GM21576 (cell line): Measurements from ENCODE around the gene PATL2.
"Not testable (repeated sequence)": the region's sequence is repeated elsewhere in the genome, so short reads cannot be mapped to it uniquely, and the experiment has no call there.

Source experiments
- ATAC-seq: cut with Tn5 transposase; IDR thresholded peaks from one replicate; pipeline ENCODE4 v1.9.1; 2021; ENCODE audit warnings: mild to moderate bottlenecking, moderate library complexity; ENCODE audit not compliant: unreplicated experiment

PATL2 gene

DNA sequence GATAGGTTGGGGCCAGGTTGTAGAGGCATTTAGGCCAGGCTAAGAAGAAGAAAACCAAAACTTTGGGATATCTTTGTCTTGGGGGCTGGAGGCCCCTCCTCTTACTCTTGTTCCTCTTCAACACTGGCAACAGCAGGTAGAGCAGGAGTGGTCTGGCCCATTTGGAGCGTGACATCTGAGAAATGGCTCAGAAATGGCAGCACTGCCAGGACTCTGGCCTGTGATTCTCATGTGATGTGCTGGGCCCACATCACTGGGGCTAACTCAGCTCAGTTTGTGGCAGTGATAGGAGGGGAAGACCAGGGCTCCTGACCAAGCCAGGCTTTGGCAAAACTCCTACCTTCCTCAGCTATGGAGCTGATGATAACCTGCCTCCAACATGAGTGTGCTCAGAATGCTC is 18.5 kb downstream of the PATL2 start:
- ATAC-seq = no peak

DNA sequence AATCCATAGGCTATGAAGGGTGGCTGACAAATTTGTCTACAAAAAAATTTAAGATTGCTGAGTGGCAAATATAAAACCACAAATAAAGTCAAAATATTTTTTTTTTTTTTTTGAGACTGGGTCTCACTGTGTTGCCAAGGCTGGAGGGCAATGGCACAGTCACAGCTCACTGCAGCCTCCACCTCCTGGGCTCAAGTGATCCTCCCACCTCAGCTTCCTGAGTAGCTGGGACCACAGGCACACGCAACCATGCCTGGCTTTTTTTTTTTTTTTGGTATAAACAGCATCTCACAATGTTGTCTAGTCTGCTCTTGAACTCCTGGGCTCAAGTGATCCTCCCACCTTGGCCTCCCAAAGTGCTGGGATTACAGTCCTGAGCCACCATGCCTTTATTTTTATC is 20.9 kb downstream of the PATL2 start:
- not testable (repeated sequence) for ATAC-seq

DNA sequence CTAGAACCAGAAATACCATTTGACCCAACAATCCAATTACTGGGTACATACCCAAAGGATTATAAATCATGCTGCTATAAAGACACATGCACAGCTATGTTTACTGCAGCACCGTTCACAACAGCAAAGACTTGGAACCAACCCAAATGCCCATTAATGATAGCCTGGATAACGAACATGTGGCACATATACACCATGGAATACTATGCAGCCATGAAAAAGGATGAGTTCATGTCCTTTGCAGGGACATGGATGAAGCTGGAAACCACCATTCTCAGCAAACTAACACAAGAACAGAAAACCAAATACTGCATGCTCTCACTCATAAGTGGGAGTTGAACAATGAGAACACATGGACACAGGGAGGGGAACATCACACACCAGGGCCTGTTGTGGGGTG is 21.8 kb downstream of the PATL2 start:
- ATAC-seq = not testable (repeated sequence)

DNA sequence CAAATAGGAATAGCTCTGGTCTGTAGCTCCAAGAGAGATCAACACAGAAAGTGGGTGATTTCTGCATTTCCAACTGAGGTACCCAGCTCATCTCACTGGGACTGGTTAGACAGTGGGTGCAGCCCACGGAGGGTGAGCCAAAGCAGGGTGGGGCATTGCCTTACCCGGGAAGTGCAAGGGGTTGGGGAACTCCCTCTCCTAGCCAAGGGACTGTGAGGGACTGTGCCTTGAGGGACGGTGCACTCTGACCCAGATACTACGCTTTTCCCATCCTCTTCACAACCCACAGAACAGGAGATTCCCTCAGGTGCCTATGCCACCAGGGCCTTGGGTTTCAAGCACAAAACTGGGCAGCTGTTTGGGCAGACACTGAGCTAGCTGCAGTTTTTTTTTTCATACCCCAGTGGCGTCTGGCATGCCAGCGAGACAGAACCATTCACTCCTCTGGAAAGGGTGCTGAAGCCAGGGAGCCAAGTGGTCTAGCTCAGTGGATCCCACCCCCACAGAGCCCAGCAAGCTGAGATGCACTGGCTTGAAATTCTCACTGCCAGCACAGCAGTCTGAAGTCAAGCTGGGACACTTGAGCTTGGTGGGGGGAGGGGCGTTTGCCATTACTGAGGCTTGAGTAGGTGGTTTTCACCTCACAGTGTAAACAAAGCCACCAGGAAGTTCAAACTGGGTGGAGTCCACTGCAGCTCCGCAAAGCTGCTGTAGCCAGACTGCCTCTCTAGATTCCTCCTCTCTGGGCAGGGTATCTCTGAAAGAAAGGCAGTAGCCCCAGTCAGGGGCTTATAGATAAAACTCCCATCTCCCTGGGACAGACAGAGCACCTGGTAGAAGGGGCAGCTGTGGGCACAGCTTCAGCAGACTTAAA is 28.1 kb downstream of the PATL2 start:
- ATAC-seq = not testable (repeated sequence)

DNA sequence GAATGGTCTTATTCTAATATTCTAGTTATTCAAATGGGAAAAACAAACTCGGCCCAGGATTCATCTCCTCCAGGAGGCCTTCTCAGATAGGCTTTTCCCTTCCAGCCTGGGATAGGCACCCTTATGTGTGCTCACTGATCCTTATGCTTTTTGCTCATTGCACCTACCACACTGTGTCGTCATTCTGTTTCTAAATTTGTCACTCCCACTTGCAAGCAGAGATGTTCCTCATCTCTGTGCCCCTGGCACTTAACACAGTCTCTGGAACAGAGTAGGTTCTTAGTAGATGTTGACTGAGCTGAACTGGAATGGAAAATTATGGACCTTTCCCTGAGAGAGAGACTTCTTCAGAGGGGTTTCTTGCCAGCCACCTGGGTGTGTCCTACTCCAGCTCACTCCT is 28.9 kb downstream of the PATL2 start:
- no peak for ATAC-seq

DNA sequence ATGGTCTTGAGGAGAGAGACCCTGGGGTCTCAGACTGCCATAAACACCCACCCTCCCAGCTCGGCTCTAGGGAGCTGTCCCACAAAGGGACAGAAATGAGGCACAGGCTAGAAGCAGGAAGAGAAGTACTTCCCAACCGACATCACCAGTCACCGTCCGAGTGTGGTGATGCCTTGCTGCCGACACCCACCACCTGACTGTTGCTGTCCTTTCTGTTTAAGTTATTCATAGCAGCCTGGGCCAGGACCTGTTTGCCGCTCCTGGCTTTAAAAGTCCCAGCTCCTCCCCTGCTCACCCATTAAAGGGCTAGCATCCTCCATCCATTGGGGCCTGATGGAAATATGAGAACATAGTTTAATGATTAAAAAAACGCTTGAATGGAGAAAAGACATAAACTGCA is 34.4 kb downstream of the PATL2 start:
- ATAC-seq = no peak

DNA sequence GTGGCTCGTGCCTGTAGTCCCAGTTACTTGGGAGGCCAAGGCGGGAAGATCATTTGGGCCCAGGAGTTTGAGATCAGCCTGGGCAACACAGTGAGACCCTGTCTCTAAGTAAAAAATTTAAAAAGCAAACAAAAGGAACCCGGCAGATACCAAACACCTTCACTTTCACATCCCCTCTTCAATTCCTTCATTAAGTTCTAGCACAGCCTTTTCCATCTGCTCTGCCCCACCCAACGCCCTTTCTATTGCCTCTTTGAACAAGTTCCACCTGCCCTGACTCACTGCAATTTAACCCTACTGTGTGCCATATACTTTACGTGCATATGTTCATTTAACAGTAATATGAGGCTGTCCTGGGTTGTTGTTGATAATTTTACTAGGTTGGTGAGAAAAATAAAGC is 35.2 kb downstream of the PATL2 start:
- no peak for ATAC-seq

DNA sequence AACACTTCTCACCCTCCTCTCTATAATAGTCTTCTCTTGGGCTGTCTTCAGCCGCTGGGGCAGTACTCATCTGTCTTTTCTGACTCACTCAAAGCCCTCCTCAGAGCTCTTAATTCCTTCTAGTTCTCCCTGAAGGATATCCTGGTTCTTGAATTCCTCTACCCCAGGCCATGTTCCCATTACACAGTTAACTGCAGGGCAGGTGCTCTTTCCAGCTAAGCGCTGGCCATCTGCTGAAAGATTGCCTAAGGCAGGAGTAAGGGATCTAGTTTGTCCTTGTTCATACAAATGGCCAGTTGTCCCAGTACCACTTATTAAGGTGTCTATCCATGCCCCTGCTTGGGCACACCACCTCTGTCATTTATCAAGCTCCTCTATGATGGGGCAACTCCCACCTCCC is 37.5 kb downstream of the PATL2 start:
- ATAC-seq = no peak

DNA sequence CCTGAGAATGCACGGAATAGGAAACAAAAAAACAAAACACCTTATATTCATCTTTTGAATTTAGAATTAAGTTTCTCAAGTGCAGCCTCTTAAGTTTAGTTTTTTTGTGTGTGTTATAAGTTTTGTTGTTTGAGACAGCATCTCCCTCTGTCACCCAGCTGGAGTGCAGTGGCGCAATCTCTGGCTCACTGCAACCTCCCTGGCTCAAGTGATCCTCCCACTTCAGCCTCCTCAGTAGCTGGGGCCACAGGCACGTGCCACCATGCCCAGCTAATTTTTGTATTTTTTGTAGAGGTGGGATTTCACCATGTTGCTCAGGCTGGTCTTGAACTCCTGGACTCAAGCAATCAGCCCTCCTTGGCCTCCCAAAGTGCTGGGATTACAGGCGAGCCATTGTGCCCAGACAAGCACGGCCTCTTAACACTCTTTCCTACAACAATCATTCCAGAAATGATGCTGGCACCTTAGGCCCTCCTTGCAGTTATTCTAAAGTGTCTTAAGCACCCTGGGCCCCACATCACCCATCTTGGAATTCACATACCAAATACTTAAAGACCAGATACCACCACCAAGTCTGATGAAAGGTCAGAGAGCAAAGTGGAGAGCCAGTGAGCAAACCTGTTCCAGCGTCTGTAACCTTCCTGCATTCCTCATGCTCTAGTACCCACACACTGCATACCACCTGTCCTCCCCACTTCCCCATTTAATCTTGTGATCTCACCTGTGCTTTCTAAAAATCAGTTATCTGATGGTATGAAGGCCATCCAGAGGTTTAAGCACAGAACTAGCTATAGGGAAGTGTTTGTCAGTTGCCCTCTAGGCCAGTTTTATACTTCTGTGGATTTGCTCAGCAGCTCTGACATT is 40.8 kb downstream of the PATL2 start:
- no peak for ATAC-seq

DNA sequence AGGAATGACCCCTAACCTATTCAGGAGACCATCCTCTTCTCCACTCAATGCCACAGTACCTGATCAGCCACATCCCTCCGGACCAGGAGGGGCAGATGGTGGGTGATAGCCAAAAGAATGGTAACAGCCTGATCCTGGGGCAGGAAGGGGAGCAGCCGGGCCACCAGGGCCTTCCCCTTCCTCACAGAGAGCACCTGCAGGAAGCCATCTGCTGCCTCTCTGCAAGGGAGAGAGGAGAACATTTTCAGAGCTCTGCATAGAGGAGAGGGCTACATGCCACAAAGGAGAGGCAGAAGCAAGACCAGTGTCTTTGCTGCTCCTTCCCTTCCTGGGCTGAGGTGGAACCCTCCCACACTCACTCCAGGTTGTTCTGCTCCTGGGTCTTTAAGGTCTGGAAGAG is 42.2 kb downstream of the PATL2 start:
- ATAC-seq = no peak

DNA sequence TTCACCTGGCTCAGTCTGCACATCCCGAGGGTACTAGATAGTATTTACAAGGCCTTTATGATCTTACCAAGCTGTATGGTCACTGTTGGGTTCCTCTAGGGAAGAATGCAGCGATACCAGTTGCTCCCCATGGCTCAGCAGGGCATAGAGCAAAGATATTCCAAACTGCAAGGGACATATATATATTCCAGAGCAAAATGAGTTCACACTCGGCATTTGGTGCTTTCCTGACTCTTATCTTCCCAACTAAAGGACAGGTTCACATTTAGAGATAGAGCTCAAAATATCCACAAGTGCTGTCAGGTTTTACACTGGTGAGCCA is 44.1 kb downstream of the PATL2 start:
- ATAC-seq = no peak

DNA sequence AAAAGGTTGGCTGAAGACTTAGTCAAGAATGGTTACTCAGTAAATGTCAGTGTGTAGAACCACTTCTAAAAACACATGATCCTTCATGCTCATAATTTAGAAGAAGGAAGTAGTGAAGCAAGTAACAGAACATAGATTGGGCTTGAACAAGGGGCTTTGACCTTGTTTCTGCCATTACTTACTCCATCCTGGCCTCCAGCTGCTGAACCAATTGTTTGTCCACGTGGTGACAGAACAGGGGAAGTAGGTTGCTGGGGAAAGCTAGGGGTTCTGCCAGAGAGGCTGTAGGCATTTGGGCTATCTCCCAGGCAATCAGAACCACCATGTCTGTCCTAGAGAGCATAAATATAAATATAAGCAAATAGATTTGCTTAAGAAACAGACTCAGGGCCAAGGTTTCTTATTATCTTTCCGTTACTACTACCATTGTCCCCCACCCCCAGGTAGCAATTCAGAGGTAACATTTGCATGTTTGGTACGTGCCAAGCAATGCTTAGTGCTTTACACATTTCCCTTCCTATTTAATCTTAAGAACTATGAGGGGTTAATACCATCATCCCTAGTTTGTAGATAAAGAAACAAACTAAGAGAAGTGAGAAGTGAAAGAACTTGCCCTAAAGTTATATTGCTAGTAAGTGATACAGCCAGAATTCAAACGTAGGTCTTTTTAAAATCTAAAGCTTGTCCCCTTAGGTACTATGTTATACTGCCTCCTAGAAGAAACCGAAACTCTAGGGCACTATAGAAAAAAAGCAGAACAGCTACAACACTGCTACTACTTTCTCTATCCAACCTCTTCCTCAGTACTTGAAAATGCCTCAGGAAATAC is 44.7 kb downstream of the PATL2 start:
- peak; percentile 25 for ATAC-seq

DNA sequence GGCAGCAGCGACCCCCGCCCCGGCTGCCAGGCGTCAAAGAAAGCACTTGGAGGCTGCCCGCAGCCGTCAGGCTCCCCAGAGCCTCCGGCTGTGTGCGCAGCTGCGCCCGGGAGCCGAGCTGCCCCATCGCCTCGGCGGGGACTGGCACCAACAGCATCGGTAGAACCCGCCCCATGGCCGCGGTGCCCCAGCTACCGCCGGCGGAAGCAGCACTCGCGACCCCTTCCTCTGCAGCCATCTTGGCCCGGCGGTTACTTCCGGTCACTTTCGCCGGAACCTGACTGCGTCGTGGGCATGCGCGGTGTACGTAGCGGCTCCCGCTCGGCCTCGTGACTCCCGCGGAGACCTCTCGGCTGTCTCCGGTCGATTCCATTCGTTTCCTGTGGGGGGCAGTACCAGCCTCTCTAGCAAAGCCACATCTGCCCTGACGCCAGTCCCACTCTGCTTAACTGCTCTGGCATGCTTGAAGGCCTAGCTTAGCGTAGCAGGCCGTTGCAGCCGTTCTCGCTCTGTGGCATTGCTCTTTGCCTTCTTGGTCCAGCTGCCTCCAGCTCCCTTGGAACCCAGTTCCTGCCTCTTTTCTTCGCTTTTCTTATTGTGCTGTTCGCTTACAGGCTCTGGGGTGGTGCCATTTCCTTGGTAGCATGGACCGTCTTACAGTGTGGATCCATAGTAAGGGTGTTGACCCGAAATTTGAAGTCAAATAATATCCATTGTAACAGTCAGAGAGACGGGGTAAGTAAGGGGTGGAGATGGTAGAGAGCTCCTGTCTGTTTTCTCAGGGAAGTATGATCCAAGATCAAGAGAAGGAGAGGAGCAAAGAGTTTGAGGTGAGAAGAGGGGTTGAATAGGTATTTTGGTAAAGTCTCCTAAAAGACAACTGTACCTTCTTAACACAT is 47.5 kb downstream of the PATL2 start, which contains the start of gene SPG11:
SPG11 (minus strand) TSS at position 253 of the 899 bp plus-strand sequence; CDS start at position 238, 15 bp downstream.
- peak; percentile 76 for ATAC-seq

DNA sequence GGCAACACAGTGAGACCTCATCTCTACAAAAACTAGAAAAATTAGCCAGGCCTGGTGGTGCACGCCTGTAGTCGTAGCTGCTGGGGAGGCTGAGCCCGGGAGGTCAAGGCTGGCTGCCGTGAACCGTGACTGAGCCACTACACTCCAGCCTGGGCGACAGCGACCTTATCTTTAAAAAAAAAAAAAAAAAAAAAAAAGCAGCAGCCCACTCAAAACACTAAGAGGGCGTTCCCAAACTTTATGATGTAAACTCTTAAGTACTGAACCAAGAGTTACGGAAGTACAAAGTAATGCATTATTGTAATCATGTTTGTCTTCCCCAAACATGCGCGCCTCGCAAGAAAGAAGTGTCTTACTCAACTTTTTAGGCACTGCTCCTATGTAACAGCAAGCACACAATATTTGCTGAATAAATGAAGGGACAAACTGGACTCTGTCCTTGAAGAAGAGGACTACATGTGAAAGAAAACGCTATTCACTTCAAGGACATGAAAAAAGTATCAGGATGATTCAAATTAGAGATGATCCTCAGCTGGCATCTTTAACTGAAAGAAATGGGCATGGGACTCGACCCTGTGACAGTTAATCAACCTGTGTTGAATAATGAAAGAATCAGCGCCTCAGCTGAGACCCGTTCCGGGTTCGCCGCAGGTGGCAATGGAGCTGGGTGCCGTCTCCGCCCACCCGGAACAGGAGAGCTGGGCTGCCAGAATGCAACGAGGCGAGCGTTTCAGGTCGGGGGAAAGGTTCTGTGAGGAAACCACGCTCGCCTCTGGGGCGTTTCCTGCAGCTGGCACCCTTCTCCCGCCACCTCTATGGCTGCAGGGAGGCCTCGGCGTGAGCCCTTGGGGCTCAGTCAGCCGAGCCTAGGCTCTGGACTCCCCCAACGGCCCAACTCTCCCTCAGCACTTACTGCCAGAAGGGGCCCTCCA is 48.4 kb downstream of the PATL2 start:
- peak; percentile 37 for ATAC-seq

DNA sequence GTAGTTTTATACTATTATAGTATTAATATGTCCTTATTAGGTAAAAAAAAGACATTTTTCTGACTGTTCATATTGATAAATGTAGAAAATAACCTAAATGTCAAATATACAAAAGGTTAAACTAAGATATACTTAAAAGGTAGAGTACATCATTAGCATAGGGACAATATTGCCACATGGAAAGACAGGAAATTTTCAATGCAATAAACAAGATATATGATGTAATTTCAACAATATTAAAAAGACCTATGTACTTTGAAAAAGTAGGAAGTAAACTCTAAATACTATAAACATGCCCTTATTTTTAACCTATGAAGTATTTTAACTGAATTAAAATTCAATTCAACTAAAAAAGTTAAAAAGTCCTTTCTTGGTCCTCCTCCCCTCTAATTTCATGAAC is 49.5 kb downstream of the PATL2 start:
- no peak for ATAC-seq

DNA sequence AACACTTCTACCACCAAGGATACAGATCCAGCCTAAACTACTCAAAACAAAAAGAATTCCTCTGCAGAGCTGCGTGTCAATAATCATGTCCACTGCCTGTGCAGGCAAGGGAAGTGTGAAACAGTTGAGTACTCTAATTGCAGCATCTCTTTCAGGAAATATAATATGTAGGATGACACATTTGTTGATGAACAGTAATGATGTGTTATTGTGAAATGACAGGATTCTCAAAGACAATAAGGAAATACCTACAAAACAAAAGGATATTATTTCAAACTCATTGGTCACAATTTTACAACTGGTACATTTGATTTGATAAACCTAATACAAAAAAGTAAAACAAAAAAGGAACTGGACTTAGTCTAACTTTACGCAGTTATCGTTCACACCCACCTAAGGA is 52.1 kb downstream of the PATL2 start:
- no peak for ATAC-seq

DNA sequence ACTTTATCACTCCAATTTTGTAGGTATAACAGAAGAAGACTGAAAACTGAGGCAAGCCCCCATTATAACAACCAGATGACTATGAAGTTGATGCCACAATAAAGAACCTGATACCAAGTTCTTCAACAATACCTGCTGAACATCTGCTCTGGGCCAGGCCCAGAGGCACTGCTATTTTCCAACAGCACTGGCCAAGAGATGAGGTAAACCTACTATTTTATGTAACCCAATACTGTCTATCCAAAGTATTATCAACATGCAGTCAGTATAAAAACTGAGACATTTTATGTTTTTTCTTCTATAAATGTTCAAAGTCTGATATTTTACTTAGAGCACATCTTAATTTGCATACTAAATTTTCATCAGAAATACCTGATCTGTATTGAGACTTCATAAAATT is 53.7 kb downstream of the PATL2 start:
- no peak for ATAC-seq

DNA sequence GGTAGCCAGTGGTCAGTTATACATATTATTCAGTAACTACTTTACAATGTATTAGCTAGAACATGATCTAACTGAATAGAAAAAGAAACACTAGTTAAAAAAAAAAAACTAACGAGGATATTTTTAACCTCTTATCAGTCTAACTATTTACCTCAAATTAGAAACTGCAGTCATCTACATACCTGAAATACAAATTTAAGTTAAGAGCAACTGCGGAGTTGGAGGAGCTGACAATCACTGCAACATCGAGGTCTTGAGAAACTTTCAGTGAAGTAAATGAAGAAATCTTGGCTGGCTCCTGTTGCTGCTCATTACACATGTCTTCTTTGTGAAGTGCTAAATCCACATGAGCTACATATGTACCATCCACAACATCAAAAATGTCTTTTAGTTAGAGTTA is 54.2 kb downstream of the PATL2 start:
- ATAC-seq = no peak

DNA sequence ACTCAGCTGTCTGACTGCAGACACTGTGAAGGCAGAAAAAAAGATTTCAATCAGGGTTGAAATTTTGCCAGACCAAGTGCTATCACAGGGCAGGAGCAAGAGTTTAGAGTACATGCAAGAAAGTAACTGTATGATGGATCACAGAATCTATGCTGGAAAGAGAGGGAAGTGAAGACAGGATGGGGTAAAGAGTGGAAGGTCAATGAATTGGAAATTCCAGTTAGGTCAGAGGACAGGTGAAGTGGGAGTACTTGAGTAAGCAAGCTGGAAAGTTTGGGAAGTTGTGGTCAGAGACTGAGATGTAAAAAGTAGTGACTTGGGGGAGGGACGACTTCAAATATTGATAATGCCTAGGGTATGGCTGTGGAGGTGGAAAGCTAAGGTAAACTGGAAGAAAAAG is 54.8 kb downstream of the PATL2 start:
- no peak for ATAC-seq
